SK-N-MC (cell line): ENCODE results near the gene WDFY4.

Source experiments
- DNase-seq: peaks from one replicate; pipeline ENCODE4 v3.0.0-alpha.2; 2011; ENCODE audit warnings: low read depth, low spot score
- H3K27ac ChIP-seq: fragments of 200-600 bp; sonication (generic); 2 replicates; pipeline ENCODE4 v1.5.1; 2016; ENCODE audit warnings: mixed run types
- H3K36me3 ChIP-seq: fragments of 200-600 bp; sonication (generic); 2 replicates; pipeline ENCODE4 v1.6.1; 2017; ENCODE audit warnings: antibody characterized with exemption, low read length, mixed read lengths; ENCODE audit not compliant: insufficient read depth
- H3K4me3 ChIP-seq: fragments of 200-600 bp; sonication (generic); 2 replicates; pipeline ENCODE4 v1.5.1; 2016
- H3K9ac ChIP-seq: fragments of 200-600 bp; sonication (generic); 2 replicates; pipeline ENCODE4 v1.8.0; 2017; ENCODE audit warnings: mixed run types, mixed read lengths; ENCODE audit not compliant: insufficient read length
- H3K9me3 ChIP-seq: fragments of 200-600 bp; sonication (generic); 2 replicates; pipeline ENCODE4 v1.6.1; 2017; ENCODE audit warnings: low read depth, mild to moderate bottlenecking, antibody characterized with exemption, low read length, moderate library complexity, mixed read lengths
- EZH2 ChIP-seq: fragments of 200-600 bp; sonication (generic); IDR thresholded peaks from one replicate; pipeline ENCODE4 v1.6.1; 2017; ENCODE audit warnings: antibody characterized with exemption
- FOXP2 ChIP-seq: optimal IDR thresholded peaks from 2 replicates; pipeline ENCODE3; 2011; ENCODE audit warnings: mild to moderate bottlenecking, moderate library complexity; ENCODE audit not compliant: insufficient read depth; ENCODE audit errors: extremely low read length, control extremely low read depth
- POLR2AphosphoS5 ChIP-seq: IDR thresholded peaks from 2 replicates; pipeline ENCODE4 v1.6.1; 2012; ENCODE audit warnings: mild to moderate bottlenecking, low read depth, low read length, borderline replicate concordance

The WDFY4 gene

GRCh38 chr10:48947690-48948469 lies 263.2 kb downstream of the WDFY4 start:
- Histone ChIP-seq H3K36me3 (no peaks in the 10 kb centered on the region), H3K9me3 (no peaks in the 10 kb centered on the region), H3K9ac (no peak overlapping the region), H3K27ac (no peak overlapping the region), H3K4me3 (no peak overlapping the region)
- TF ChIP-seq EZH2 (no peak), POLR2AphosphoS5 (no peak), FOXP2 (no peak)
- no peak for DNase-seq

- H3K36me3 ChIP-seq, result no peaks in the 10 kb centered on the region
- no peak overlapping the region for H3K27ac ChIP-seq
- H3K9me3 ChIP-seq, result no peaks in the 10 kb centered on the region
- no peak overlapping the region for H3K9ac ChIP-seq
- no peak overlapping the region for H3K4me3 ChIP-seq
- no peak for TF ChIP-seq EZH2
- TF ChIP-seq FOXP2, result no peak
- TF ChIP-seq POLR2AphosphoS5, result no peak
- DNase-seq, result no peak
These were observed 263.9 kb downstream of the WDFY4 start for GRCh38 chr10:48948470-48949037.

- no peaks in the 10 kb centered on the region for H3K9me3 ChIP-seq
- H3K27ac ChIP-seq, result no peak overlapping the region
- H3K36me3 ChIP-seq, result no peaks in the 10 kb centered on the region
- no peak overlapping the region for H3K9ac ChIP-seq
- TF ChIP-seq FOXP2, result no peak
- no peak for TF ChIP-seq POLR2AphosphoS5
- TF ChIP-seq EZH2, result no peak
- no peak for DNase-seq
- H3K4me3 ChIP-seq, result no peak overlapping the region
These were observed 267.0 kb downstream of the WDFY4 start for GRCh38 chr10:48951707-48952106.

- TF ChIP-seq POLR2AphosphoS5 (no peak), FOXP2 (no peak), EZH2 (no peak)
- no peak overlapping the region for H3K9ac ChIP-seq
- H3K36me3 ChIP-seq, result no peaks in the 10 kb centered on the region
- no peak for DNase-seq
- no peak overlapping the region for H3K27ac ChIP-seq
- no peak overlapping the region for H3K4me3 ChIP-seq
- no peaks in the 10 kb centered on the region for H3K9me3 ChIP-seq
These were observed 272.9 kb downstream of the WDFY4 start for GRCh38 chr10:48957361-48958151.

GRCh38 chr10:48958598-48959190 lies 274.0 kb downstream of the WDFY4 start:
- Histone ChIP-seq H3K9me3 (no peaks in the 10 kb centered on the region), H3K9ac (no peak overlapping the region), H3K27ac (no peak overlapping the region), H3K4me3 (no peak overlapping the region), H3K36me3 (no peaks in the 10 kb centered on the region)
- TF ChIP-seq EZH2, result no peak
- no peak for TF ChIP-seq POLR2AphosphoS5
- TF ChIP-seq FOXP2, result no peak
- no peak for DNase-seq

GRCh38 chr10:48964038-48964437 lies 279.4 kb downstream of the WDFY4 start:
- H3K9me3 ChIP-seq, result no peaks in the 10 kb centered on the region

GRCh38 chr10:48965460-48965859 lies 280.8 kb downstream of the WDFY4 start:
- no peak for DNase-seq

More at GRCh38 chr10:48964038-48964437, 279.4 kb downstream of the WDFY4 start:
- no peak for DNase-seq
- TF ChIP-seq POLR2AphosphoS5 (no peak), EZH2 (no peak), FOXP2 (no peak)
- H3K4me3 ChIP-seq, result no peak overlapping the region
- no peaks in the 10 kb centered on the region for H3K36me3 ChIP-seq
- H3K9ac ChIP-seq, result no peak overlapping the region
- H3K27ac ChIP-seq, result no peak overlapping the region

GRCh38 chr10:48968036-48968435 lies 283.4 kb downstream of the WDFY4 start:
- Histone ChIP-seq H3K4me3 (no peak overlapping the region), H3K9ac (no peak overlapping the region), H3K36me3 (no peaks in the 10 kb centered on the region), H3K9me3 (no peaks in the 10 kb centered on the region), H3K27ac (no peak overlapping the region)
- DNase-seq, result no peak
- TF ChIP-seq FOXP2, result no peak
- no peak for TF ChIP-seq EZH2
- no peak for TF ChIP-seq POLR2AphosphoS5

More at GRCh38 chr10:48965460-48965859, 280.8 kb downstream of the WDFY4 start:
- no peak overlapping the region for H3K27ac ChIP-seq
- H3K4me3 ChIP-seq, result no peak overlapping the region
- H3K36me3 ChIP-seq, result no peaks in the 10 kb centered on the region
- TF ChIP-seq FOXP2, result no peak
- no peak for TF ChIP-seq POLR2AphosphoS5
- TF ChIP-seq EZH2, result no peak
- no peaks in the 10 kb centered on the region for H3K9me3 ChIP-seq
- H3K9ac ChIP-seq, result no peak overlapping the region
